Upper lobe of left lung (tissue), 6 donors: ENCODE measurements around the gene CACNA2D1. TPM values are rescaled to one million over a fixed set of nuclear protein-coding genes. Genes with fewer than 3 reads are reported as not detected.
"Not testable (repeated sequence)": the region's sequence is repeated elsewhere in the genome, so short reads cannot be mapped to it uniquely, and the experiment has no call there.

Source experiments
- ATAC-seq, 2 donors: fragments of 200-7000 bp; cut with Tn5 transposase; one replicate each; pipeline ENCODE4 v1.9.1; 2022; ENCODE audit warnings: mild to moderate bottlenecking in 2 of 2, moderate library complexity in 2 of 2; ENCODE audit not compliant: low FRiP score in 2 of 2
- DNase-seq, 2 donors: peaks; one replicate each; pipeline ENCODE4 v3.0.0-alpha.2; 2019 to 2020
- H3K27ac ChIP-seq, 4 donors: fragments of 200-600 bp; sonication (generic); one replicate each; pipeline ENCODE4 v1.5.1; 2016 to 2019
- H3K27me3 ChIP-seq, 4 donors: fragments of 200-600 bp; sonication (generic); one replicate each; pipeline ENCODE4 v1.5.1; 2017 to 2019
- H3K36me3 ChIP-seq, 4 donors: fragments of 200-600 bp; sonication (generic); one replicate each; pipeline ENCODE4 v1.5.1; 2016 to 2019
- H3K4me1 ChIP-seq, 4 donors: fragments of 200-600 bp; sonication (generic); one replicate each; pipeline ENCODE4 v1.5.1; 2018 to 2019
- H3K4me3 ChIP-seq, 4 donors: fragments of 200-600 bp; sonication (generic); one replicate each; pipeline ENCODE4 v1.5.1; 2017 to 2019; ENCODE audit warnings: mild to moderate bottlenecking in 2 of 4, moderate library complexity in 1 of 4
- H3K9me3 ChIP-seq, 4 donors: fragments of 200-600 bp; sonication (generic); one replicate each; pipeline ENCODE4 v1.5.1; 2018 to 2019
- CTCF ChIP-seq, 6 experiments: fragments of 450-650 bp in 4 of 6; fragments of 200-600 bp in 2 of 6; sonication (generic) in 2 of 6; IDR thresholded peaks; one replicate each; pipeline ENCODE4 v1.5.1; 2016 to 2019; ENCODE audit warnings: antibody characterized with exemption in 6 of 6
- EP300 ChIP-seq, 4 donors: sonication (generic); formaldehyde crosslinking; IDR thresholded peaks; one replicate each; pipeline ENCODE4 v1.5.1; 2017; ENCODE audit warnings: antibody characterized with exemption in 4 of 4, control low read depth in 2 of 4
- POLR2A ChIP-seq, 4 donors: fragments of 450-650 bp; IDR thresholded peaks; one replicate each; pipeline ENCODE4 v1.5.1; 2016 to 2017; ENCODE audit warnings: antibody characterized with exemption in 4 of 4, mild to moderate bottlenecking in 2 of 4
- POLR2AphosphoS5 ChIP-seq, 2 donors: sonication (generic); formaldehyde crosslinking; IDR thresholded peaks; one replicate each; pipeline ENCODE4 v1.5.1; 2017; ENCODE audit warnings: antibody characterized with exemption in 2 of 2
- WGBS, 2 donors: methylation state at CpG; one replicate each; pipeline ENCODE4 v1.1.5; 2017 to 2018; 5-methylcytosine and 5-hydroxymethylcytosine counted together
- total RNA-seq, 6 donors: library from RNA; depleted of rRNA in 4 of 6; stranded (reverse); fragments of >200 nt in 4 of 6; gene quantifications; one replicate each; pipeline versions ENCODE4 v1.1.0 to v1.2.1, GENCODE V29; 2016 to 2021
- donor health status: DM: no; HTN: no; CAD: no; lungs with moderate emphysema.
- donor health status: DM: no; HTN: yes; CAD: no; lungs with severe emphysema.

Gene CACNA2D1
- total RNA-seq, 6 donors from 2014 or later = 6.7 to 85.9 (median 9.6) TPM

DNA sequence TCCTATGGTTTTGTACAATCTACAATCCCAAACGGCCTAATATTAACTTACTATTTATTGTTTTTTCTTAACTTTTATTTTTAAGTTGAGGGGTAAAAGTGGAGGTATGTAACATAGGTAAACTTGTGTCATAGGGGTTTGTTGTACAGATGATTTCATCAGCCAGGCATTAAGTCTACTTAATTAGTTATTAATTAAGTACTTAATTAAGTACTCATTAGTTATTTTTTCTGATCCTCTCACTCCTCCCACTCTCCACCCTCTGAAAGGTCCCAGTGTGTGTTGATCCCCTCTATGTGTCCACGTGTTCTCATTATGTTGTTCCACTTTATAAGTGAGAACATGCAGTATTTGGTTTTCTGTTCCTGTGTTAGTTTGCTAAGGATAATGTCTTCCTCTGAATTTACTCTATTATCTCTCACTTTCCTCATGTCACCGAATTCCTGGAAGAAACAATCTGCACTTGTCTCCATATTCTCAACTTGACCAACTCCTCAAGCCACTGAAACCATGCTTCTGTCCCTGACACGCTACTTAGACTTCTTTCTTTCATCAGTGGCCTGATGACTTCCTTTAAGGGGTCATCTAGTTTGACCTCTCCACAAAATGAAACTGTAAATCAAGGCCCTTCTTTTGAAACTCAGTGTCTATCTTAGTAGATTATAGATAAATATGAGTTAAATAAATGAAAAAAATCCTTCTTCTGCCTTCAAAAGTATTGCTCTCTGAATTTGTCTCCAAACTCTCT lies 9.1 kb downstream of the CACNA2D1 start:
- Histone ChIP-seq H3K36me3 (no peaks in the 10 kb centered on the region), H3K27me3 (no peaks in the 10 kb centered on the region), H3K9me3 (no peaks in the 10 kb centered on the region), H3K27ac (no peak overlapping the region), H3K4me3 (no peak overlapping the region), H3K4me1 (no peaks in the 10 kb centered on the region)
- TF ChIP-seq CTCF (IDR thresholded peaks at IDR 0.05) (no peak), POLR2A (IDR thresholded peaks at IDR 0.05) (no peak)
- no peak for ATAC-seq
- no peak for DNase-seq
- WGBS, 2 donors = 75 to 82% methylated on average over 4 of the region's 4 CpGs

DNA sequence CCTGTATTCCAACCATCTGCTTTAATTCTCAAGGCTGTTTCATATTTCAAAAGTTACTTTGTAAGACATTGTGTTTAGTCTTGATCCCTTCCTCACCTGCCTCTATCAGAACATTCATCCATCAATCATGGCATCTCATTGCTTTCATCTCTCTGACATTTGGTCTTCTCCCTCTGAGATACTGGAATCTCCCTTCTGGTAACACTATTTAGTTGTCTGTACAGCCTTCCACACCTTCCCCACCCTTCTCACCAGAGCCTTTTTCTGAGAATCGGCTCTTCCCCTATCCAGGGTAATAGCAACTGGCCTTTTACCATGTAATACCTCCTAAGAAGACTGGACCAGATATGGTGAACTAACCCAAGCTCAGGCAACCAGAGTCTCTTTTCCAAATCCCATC lies 10.1 kb downstream of the CACNA2D1 start:
- Histone ChIP-seq H3K4me1 (no peaks in the 10 kb centered on the region), H3K9me3 (no peaks in the 10 kb centered on the region), H3K36me3 (no peaks in the 10 kb centered on the region), H3K4me3 (no peak overlapping the region), H3K27me3 (no peaks in the 10 kb centered on the region), H3K27ac (no peak overlapping the region)
- 88 to 91% methylated on average over 1 of the region's 1 CpG for WGBS, 2 donors
- TF ChIP-seq EP300 (IDR thresholded peaks at IDR 0.05) = no peak
- TF ChIP-seq POLR2AphosphoS5 (IDR thresholded peaks at IDR 0.05) = no peak
- TF ChIP-seq POLR2A (IDR thresholded peaks at IDR 0.05) = no peak
- TF ChIP-seq CTCF (IDR thresholded peaks at IDR 0.05) = no peak
- no peak for DNase-seq
- no peak for ATAC-seq

DNA sequence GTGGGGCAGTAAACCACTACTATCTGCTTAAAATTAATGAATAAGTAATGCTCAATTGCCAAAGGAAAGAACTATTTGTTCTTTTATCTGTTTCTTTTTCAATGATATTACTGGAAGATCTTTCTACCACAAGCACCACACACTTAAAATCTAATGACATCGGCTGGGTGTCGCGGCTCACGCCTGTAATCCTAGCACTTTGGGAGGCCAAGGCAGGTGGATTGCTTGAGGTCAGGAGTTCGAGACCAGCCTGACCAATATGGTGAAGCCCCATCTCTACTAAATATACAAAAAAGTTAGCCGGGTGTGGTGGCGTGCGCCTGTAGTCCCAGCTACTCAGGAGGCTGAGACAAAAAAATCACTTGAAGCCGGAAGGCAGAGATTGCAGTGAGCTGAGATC lies 10.8 kb downstream of the CACNA2D1 start:
- not testable (repeated sequence) for H3K27ac ChIP-seq, ATAC-seq, H3K36me3 ChIP-seq, H3K4me3 ChIP-seq, H3K4me1 ChIP-seq, H3K27me3 ChIP-seq, DNase-seq, H3K9me3 ChIP-seq
- WGBS, 2 donors = 93 to 96% methylated on average over 9 of the region's 9 CpGs

DNA sequence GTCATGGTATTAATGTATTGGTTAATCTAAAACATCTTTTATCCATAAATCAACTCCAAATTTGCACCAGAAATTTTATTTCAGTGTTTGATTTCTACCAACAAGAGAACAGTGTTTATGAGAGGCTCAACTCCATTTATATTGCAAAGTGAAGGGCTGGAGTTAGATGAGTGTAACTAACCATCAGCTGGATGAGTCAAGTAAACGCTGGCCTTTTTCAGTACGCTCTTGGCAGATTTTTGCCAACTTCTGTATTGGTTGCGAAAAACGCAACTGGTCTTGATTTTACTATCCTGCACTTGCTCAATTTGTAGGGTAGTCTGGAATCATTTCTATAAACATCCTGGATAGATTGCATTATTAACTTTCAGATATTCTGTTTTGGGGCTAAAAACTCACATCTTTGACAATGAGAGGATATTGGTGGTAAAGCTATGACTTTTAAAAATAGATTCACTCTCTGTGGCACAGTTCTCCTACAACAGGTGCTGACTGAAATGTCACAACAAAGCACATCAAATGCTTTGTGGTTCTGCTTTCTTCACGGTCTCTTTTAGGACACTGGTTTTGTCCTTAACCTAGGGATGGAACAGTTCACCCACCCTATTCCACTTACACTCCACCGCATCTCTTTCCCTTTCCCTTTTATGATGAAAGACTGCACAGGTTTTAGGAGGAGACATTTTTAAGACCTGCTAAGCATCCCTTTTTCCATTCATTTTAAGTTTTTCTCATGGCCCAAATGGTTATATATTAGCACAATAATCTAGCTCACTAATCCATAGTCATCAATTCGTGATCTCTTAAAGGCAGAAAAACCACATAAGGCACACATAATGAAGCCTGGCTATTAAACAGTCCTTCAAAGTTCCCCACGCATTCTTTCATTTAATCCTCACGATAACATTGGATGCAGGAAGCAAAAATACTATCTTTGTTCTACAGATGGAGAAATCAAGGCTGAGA lies 12.8 kb downstream of the CACNA2D1 start:
- Histone ChIP-seq H3K9me3 (no peaks in the 10 kb centered on the region), H3K4me3 (no peak overlapping the region), H3K27ac (no peak overlapping the region), H3K36me3 (no peaks in the 10 kb centered on the region), H3K27me3 (no peaks in the 10 kb centered on the region), H3K4me1 (no peaks in the 10 kb centered on the region)
- WGBS, 2 donors = 71 to 86% methylated on average over 9 of the region's 9 CpGs
- no peak for DNase-seq
- no peak for TF ChIP-seq POLR2A (IDR thresholded peaks at IDR 0.05)
- TF ChIP-seq POLR2AphosphoS5 (IDR thresholded peaks at IDR 0.05) = no peak
- no peak for TF ChIP-seq CTCF (IDR thresholded peaks at IDR 0.05)
- no peak for TF ChIP-seq EP300 (IDR thresholded peaks at IDR 0.05)
- ATAC-seq = no peak

GRCh38 chr7:82429408-82429807 lies 14.2 kb downstream of the CACNA2D1 start:
- H3K27me3 ChIP-seq = no peaks in the 10 kb centered on the region
- no peaks in the 10 kb centered on the region for H3K9me3 ChIP-seq
- ATAC-seq (no peak), DNase-seq (no peak)
- no peaks in the 10 kb centered on the region for H3K36me3 ChIP-seq
- H3K27ac ChIP-seq = no peak overlapping the region
- no peak overlapping the region for H3K4me3 ChIP-seq
- 64 to 80% methylated on average over 5 of the region's 5 CpGs for WGBS, 2 donors
- H3K4me1 ChIP-seq = no peaks in the 10 kb centered on the region
- TF ChIP-seq POLR2AphosphoS5 (IDR thresholded peaks at IDR 0.05) (no peak), CTCF (IDR thresholded peaks at IDR 0.05) (no peak), EP300 (IDR thresholded peaks at IDR 0.05) (no peak), POLR2A (IDR thresholded peaks at IDR 0.05) (no peak)
